Gastroesophageal sphincter (tissue), 3 donors: ENCODE measurements around the gene TEKTIP1.

Experiments
- CTCF ChIP-seq, 4 experiments: fragments of 200-600 bp in 2 of 4; fragments of 450-650 bp in 2 of 4; sonication (generic) in 1 of 4; IDR thresholded peaks; one replicate each; pipeline ENCODE4 v1.5.1; 2017 to 2019; ENCODE audit warnings: antibody characterized with exemption in 4 of 4, mild to moderate bottlenecking in 2 of 4, moderate library complexity in 2 of 4
- EP300 ChIP-seq: sonication (generic); formaldehyde crosslinking; IDR thresholded peaks from one replicate; pipeline ENCODE4 v1.6.1; 2017; ENCODE audit warnings: antibody characterized with exemption, mild to moderate bottlenecking
- POLR2A ChIP-seq, 2 donors: fragments of 450-650 bp; IDR thresholded peaks; one replicate each; pipeline ENCODE4 v1.6.1; 2017; ENCODE audit warnings: antibody characterized with exemption in 2 of 2, mild to moderate bottlenecking in 2 of 2, moderate library complexity in 1 of 2

DNA sequence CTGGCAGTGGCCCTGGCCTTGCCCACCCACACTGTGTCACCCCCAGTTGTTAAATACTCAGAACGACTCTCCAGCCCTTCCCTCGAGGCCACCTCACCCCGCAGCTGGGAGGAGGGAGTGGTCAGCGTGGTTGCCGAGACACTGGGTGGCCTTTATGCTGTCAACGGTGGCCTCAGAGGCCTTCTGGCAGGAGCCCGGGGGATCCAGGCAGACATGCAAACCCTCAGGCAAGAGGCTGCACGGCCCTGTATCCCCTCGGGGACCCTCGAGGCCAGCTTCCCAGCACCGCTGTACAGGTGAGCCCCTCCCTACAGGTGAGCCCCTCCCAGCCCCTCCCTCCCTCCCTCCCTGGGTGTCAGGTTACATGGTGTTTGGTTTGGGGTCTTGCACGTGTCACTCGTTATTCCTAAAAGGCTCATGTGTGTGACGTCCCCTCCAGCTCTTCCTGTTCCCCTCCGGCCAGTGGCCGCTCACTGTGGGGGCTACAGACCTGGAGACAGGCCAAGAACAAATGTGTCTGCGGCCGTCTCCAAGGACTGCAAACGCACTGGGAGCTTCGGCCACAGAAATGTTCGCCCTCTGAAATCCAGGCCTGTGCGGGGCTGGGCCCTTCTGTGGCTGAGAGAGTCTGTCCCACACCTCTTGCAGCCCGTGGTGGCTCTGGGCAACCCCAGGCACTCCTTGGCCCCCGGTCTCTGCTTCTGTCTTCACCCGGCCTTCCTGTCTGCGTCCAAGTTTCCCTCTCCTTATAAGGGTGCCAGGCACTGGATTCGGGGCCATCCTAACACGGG, at the start of gene TEKTIP1:
- TF ChIP-seq POLR2A (IDR thresholded peaks at IDR 0.05): no peak
- TF ChIP-seq CTCF (IDR thresholded peaks at IDR 0.05): no peak
- no peak for TF ChIP-seq EP300
